ENCODE results near the gene ARHGDIB.

The ARHGDIB gene

DNA sequence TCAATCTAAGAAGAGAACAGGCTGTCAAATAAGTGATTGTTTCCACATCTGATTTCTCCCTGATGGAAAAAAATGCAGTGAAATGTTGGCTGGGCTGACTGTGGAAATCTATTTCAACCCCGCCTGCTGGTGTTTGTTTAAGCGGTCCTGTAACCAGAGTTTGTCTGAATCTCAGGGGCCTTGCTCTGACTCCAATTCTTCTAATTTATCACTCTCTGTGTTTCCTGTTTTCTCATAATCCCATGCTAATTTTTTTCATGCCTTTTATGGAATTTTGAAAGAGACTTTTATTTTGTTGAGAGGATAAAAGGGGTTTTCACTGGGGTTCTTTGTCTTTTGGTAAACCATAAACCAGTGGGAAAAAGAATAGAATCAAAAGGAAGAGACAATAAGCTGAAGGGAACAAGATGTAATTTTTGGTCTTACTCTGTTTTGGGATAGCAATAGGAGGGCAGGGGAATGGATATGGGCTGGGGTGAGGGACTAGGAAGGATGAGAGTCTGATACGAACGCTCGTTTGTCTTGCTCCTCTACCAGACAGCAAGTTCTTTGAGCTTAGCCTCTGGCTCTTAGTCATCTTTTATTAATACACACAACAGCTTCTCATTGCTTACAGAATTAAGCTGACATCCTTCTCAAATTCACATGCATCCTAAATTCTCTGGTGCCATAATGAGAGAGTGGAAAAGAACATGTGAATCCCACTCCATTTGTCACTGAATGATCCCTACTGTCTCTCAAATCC lies 67.7 kb downstream of the ARHGDIB start:
- no peak for DNase-seq

DNA sequence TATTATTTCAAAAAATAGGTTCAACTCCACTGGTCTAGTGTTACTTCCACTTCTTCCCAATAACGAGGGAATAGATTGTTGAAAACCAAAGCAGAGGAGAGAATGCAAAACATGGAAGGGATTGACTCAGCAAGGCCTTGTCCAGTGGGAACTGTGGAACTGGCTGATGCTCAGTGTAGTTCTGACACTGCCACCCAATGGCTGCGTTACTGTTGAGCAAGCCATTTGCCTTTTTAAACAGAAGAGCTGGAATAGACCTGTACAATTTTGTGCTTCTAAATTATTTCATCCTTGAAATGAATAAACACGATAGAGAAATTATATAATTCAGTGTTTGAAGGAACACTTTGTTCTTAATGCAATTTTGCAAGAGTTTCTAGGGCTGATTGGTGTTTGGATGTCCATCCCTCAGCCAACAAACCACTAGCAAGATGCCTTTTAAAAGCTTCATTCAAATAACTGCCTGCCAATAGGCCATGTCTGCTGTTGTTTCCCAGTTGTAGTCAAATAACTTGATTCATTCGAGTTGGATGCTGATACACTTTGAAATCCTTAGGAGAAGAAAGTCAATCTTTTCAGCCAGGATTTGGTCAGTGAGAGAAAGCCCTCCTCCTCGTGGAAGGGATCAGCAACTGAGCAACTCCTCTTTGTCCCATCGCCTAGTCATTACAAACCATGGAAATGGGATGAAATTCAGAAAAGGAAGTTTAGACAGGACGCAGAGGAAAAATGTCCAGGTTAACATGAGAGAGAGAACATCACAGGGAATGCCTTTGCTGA lies 68.5 kb downstream of the ARHGDIB start:
- DNase-seq, result peak in 5 of 14 donors; percentile 5 to 22 (median 13)
